HEK293 (cell line): Measurements from ENCODE around the gene RHBDL3.

ENCODE experiments used
- HOXD13 ChIP-seq: sonication (generic); formaldehyde crosslinking; IDR thresholded peaks from 2 replicates; pipeline ENCODE4 v1.8.0; 2022; ENCODE audit warnings: missing genetic modification reagents, borderline replicate concordance
- IKZF3 ChIP-seq: fragments of 450-650 bp; IDR thresholded peaks from 2 replicates; pipeline ENCODE4 v1.5.0; 2018; ENCODE audit warnings: missing biosample characterization, mild to moderate bottlenecking, missing genetic modification characterization, moderate library complexity
- KLF10 ChIP-seq: fragments of 450-650 bp; IDR thresholded peaks from 2 replicates; pipeline ENCODE4 v1.5.1; 2018; ENCODE audit warnings: missing biosample characterization, mild to moderate bottlenecking, missing genetic modification characterization
- SP3 ChIP-seq: fragments of 450-650 bp; formaldehyde crosslinking; IDR thresholded peaks from 2 replicates; pipeline ENCODE4 v1.5.1; 2016; ENCODE audit warnings: missing biosample characterization, missing genetic modification characterization
- WT1 ChIP-seq: fragments of 450-650 bp; formaldehyde crosslinking; IDR thresholded peaks from 2 replicates; pipeline ENCODE4 v1.5.1; 2016; ENCODE audit warnings: missing biosample characterization, missing genetic modification characterization
- ZBTB17 ChIP-seq: fragments of 450-650 bp; formaldehyde crosslinking; IDR thresholded peaks from 2 replicates; pipeline ENCODE4 v1.5.1; 2016; ENCODE audit warnings: missing biosample characterization, missing genetic modification characterization
- ZBTB21 ChIP-seq: fragments of 450-650 bp; formaldehyde crosslinking; IDR thresholded peaks from 2 replicates; pipeline ENCODE4 v1.5.1; 2017; ENCODE audit warnings: missing biosample characterization, missing genetic modification characterization
- ZFHX2 ChIP-seq: fragments of 450-650 bp; formaldehyde crosslinking; conservative IDR thresholded peaks from 2 replicates; pipeline ENCODE4 v1.5.1; 2016; ENCODE audit warnings: missing biosample characterization, missing genetic modification characterization
- ZFP37 ChIP-seq: fragments of 450-650 bp; formaldehyde crosslinking; IDR thresholded peaks from 2 replicates; pipeline ENCODE4 v1.5.1; 2016; ENCODE audit warnings: missing biosample characterization, missing genetic modification characterization
- ZNF16 ChIP-seq: fragments of 450-650 bp; formaldehyde crosslinking; IDR thresholded peaks from 2 replicates; pipeline ENCODE4 v1.5.1; 2016; ENCODE audit warnings: low read depth, missing biosample characterization, missing genetic modification characterization
- ZNF221 ChIP-seq: fragments of 450-650 bp; formaldehyde crosslinking; IDR thresholded peaks from 2 replicates; pipeline ENCODE4 v1.5.1; 2017; ENCODE audit warnings: missing biosample characterization, missing genetic modification characterization, borderline replicate concordance
- ZNF302 ChIP-seq: fragments of 450-650 bp; formaldehyde crosslinking; IDR thresholded peaks from 2 replicates; pipeline ENCODE4 v1.5.1; 2016; ENCODE audit warnings: missing biosample characterization, missing genetic modification characterization, low read depth
- ZNF335 ChIP-seq: fragments of 450-650 bp; formaldehyde crosslinking; conservative IDR thresholded peaks from 2 replicates; pipeline ENCODE4 v1.5.1; 2016; ENCODE audit warnings: missing biosample characterization, missing genetic modification characterization
- ZNF366 ChIP-seq: fragments of 450-650 bp; formaldehyde crosslinking; conservative IDR thresholded peaks from 2 replicates; pipeline ENCODE4 v1.5.1; 2016; ENCODE audit warnings: missing biosample characterization, missing genetic modification characterization
- ZNF423 ChIP-seq: fragments of 450-650 bp; formaldehyde crosslinking; IDR thresholded peaks from 2 replicates; pipeline ENCODE4 v1.5.1; 2016; ENCODE audit warnings: missing biosample characterization, missing genetic modification characterization
- ZNF560 ChIP-seq: fragments of 450-650 bp; formaldehyde crosslinking; IDR thresholded peaks from 2 replicates; pipeline ENCODE4 v1.5.1; 2017; ENCODE audit warnings: missing biosample characterization, missing genetic modification characterization, borderline replicate concordance
- ZNF624 ChIP-seq: fragments of 450-650 bp; formaldehyde crosslinking; IDR thresholded peaks from 2 replicates; pipeline ENCODE4 v1.5.1; 2017; ENCODE audit warnings: missing biosample characterization, missing genetic modification characterization
- ZNF660 ChIP-seq: fragments of 450-650 bp; IDR thresholded peaks from 2 replicates; pipeline ENCODE4 v1.5.1; 2018; ENCODE audit warnings: missing biosample characterization, mild to moderate bottlenecking, missing genetic modification characterization
- ZNF670 ChIP-seq: fragments of 450-650 bp; formaldehyde crosslinking; IDR thresholded peaks from 2 replicates; pipeline ENCODE4 v1.5.1; 2016; ENCODE audit warnings: missing biosample characterization, missing genetic modification characterization, low read depth
- ZNF677 ChIP-seq: fragments of 450-650 bp; IDR thresholded peaks from 2 replicates; pipeline ENCODE4 v1.5.0; 2018; ENCODE audit warnings: missing biosample characterization, mild to moderate bottlenecking, missing genetic modification characterization, moderate library complexity
- ZNF701 ChIP-seq: fragments of 450-650 bp; formaldehyde crosslinking; IDR thresholded peaks from 2 replicates; pipeline ENCODE4 v1.5.1; 2016; ENCODE audit warnings: missing biosample characterization, missing genetic modification characterization
- ZNF791 ChIP-seq: fragments of 450-650 bp; formaldehyde crosslinking; IDR thresholded peaks from 2 replicates; pipeline ENCODE4 v1.5.1; 2016; ENCODE audit warnings: missing biosample characterization, missing genetic modification characterization
- ZNF830 ChIP-seq: fragments of 450-650 bp; IDR thresholded peaks from 2 replicates; pipeline ENCODE4 v1.5.0; 2018; ENCODE audit warnings: missing biosample characterization, missing genetic modification characterization, low read depth, mild to moderate bottlenecking, moderate library complexity
- TF ChIP-seq, protein P1 (sequence below): fragments of 450-650 bp; formaldehyde crosslinking; IDR thresholded peaks from 2 replicates; pipeline ENCODE4 v1.5.1; 2016; ENCODE audit warnings: missing biosample characterization, missing genetic modification characterization, borderline replicate concordance
- TF ChIP-seq, protein P2 (sequence below): fragments of 450-650 bp; formaldehyde crosslinking; IDR thresholded peaks from 2 replicates; pipeline ENCODE4 v1.5.1; 2016; ENCODE audit warnings: missing biosample characterization, missing genetic modification characterization
- TF ChIP-seq, protein P3 (sequence below): fragments of 450-650 bp; IDR thresholded peaks from 2 replicates; pipeline ENCODE4 v1.5.1; 2018; ENCODE audit warnings: missing biosample characterization, mild to moderate bottlenecking, missing genetic modification characterization
- TF ChIP-seq, protein P4 (sequence below): fragments of 450-650 bp; formaldehyde crosslinking; IDR thresholded peaks from 2 replicates; pipeline ENCODE4 v1.5.1; 2016; ENCODE audit warnings: missing biosample characterization, missing genetic modification characterization
- TF ChIP-seq, protein P5 (sequence below): fragments of 450-650 bp; formaldehyde crosslinking; IDR thresholded peaks from 2 replicates; pipeline ENCODE4 v1.5.1; 2016; ENCODE audit warnings: missing biosample characterization, missing genetic modification characterization

Gene RHBDL3

DNA sequence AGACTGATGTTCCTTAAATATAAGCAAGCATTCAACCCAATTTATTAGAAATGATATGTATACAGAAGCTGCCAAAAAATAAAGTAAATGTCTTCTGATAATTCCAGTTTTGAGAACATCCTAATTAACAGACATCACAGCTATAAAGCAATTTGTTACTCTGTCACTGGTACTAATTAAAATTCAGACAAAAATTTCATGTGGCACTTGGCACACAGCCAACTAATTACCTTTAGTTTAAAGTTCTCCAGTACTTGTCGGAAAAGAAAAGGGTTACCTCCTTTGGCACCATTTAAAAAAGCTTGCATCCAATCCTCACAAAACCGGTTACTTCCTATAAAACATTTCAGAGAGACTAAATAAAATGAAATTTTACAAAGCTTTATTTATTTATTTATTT is 67.6 kb downstream of the RHBDL3 start (continued):
- TF ChIP-seq, protein P1, sequence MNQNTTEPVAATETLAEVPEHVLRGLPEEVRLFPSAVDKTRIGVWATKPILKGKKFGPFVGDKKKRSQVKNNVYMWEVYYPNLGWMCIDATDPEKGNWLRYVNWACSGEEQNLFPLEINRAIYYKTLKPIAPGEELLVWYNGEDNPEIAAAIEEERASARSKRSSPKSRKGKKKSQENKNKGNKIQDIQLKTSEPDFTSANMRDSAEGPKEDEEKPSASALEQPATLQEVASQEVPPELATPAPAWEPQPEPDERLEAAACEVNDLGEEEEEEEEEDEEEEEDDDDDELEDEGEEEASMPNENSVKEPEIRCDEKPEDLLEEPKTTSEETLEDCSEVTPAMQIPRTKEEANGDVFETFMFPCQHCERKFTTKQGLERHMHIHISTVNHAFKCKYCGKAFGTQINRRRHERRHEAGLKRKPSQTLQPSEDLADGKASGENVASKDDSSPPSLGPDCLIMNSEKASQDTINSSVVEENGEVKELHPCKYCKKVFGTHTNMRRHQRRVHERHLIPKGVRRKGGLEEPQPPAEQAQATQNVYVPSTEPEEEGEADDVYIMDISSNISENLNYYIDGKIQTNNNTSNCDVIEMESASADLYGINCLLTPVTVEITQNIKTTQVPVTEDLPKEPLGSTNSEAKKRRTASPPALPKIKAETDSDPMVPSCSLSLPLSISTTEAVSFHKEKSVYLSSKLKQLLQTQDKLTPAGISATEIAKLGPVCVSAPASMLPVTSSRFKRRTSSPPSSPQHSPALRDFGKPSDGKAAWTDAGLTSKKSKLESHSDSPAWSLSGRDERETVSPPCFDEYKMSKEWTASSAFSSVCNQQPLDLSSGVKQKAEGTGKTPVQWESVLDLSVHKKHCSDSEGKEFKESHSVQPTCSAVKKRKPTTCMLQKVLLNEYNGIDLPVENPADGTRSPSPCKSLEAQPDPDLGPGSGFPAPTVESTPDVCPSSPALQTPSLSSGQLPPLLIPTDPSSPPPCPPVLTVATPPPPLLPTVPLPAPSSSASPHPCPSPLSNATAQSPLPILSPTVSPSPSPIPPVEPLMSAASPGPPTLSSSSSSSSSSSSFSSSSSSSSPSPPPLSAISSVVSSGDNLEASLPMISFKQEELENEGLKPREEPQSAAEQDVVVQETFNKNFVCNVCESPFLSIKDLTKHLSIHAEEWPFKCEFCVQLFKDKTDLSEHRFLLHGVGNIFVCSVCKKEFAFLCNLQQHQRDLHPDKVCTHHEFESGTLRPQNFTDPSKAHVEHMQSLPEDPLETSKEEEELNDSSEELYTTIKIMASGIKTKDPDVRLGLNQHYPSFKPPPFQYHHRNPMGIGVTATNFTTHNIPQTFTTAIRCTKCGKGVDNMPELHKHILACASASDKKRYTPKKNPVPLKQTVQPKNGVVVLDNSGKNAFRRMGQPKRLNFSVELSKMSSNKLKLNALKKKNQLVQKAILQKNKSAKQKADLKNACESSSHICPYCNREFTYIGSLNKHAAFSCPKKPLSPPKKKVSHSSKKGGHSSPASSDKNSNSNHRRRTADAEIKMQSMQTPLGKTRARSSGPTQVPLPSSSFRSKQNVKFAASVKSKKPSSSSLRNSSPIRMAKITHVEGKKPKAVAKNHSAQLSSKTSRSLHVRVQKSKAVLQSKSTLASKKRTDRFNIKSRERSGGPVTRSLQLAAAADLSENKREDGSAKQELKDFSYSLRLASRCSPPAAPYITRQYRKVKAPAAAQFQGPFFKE: no peak
- TF ChIP-seq ZNF221 (tag by site-specific recombination): no peak
- TF ChIP-seq ZNF677 (tag by site-specific recombination): no peak
- TF ChIP-seq ZFP37: no peak
- TF ChIP-seq ZBTB17 (tag by site-specific recombination): no peak
- TF ChIP-seq ZNF701: no peak
- TF ChIP-seq ZBTB21 (tag by site-specific recombination): no peak
- TF ChIP-seq HOXD13 (CRISPR knock-in tag): no peak
- no peak for TF ChIP-seq SP3 (tag by site-specific recombination)
- TF ChIP-seq ZNF16 (tag by site-specific recombination): no peak
- no peak for TF ChIP-seq ZNF670
- no peak for TF ChIP-seq ZNF624 (tag by site-specific recombination)
- TF ChIP-seq ZNF660 (tag by site-specific recombination): 0 out of 2 replicates have a peak, but pooled peaks have one; percentile 35
- no peak for TF ChIP-seq ZNF423 (tag by site-specific recombination)
- no peak for TF ChIP-seq ZNF302 (tag by site-specific recombination)
- TF ChIP-seq ZNF366: no peak
- TF ChIP-seq, protein P2, sequence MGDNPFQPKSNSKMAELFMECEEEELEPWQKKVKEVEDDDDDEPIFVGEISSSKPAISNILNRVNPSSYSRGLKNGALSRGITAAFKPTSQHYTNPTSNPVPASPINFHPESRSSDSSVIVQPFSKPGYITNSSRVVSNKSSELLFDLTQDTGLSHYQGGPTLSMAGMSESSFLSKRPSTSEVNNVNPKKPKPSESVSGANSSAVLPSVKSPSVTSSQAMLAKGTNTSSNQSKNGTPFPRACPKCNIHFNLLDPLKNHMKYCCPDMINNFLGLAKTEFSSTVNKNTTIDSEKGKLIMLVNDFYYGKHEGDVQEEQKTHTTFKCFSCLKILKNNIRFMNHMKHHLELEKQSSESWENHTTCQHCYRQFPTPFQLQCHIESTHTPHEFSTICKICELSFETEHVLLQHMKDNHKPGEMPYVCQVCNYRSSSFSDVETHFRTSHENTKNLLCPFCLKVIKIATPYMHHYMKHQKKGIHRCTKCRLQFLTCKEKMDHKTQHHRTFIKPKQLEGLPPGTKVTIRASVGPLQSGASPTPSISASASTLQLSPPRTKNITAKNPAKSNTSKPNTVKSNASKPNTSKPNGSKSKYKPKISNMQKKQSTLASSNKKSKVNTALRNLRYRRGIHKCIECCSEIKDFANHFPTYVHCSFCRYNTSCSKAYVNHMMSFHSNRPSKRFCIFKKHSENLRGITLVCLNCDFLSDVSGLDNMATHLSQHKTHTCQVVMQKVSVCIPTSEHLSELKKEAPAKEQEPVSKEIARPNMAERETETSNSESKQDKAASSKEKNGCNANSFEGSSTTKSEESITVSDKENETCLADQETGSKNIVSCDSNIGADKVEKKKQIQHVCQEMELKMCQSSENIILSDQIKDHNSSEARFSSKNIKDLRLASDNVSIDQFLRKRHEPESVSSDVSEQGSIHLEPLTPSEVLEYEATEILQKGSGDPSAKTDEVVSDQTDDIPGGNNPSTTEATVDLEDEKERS: no peak
- no peak for TF ChIP-seq ZNF560
- no peak for TF ChIP-seq WT1 (tag by site-specific recombination)
- TF ChIP-seq, protein P3, sequence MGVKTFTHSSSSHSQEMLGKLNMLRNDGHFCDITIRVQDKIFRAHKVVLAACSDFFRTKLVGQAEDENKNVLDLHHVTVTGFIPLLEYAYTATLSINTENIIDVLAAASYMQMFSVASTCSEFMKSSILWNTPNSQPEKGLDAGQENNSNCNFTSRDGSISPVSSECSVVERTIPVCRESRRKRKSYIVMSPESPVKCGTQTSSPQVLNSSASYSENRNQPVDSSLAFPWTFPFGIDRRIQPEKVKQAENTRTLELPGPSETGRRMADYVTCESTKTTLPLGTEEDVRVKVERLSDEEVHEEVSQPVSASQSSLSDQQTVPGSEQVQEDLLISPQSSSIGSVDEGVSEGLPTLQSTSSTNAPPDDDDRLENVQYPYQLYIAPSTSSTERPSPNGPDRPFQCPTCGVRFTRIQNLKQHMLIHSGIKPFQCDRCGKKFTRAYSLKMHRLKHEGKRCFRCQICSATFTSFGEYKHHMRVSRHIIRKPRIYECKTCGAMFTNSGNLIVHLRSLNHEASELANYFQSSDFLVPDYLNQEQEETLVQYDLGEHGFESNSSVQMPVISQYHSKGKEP (tag by site-specific recombination): peak; percentile 62; the same call in 1 of the 2 replicates
- TF ChIP-seq ZNF791 (tag by site-specific recombination): no peak
- TF ChIP-seq, protein P4, sequence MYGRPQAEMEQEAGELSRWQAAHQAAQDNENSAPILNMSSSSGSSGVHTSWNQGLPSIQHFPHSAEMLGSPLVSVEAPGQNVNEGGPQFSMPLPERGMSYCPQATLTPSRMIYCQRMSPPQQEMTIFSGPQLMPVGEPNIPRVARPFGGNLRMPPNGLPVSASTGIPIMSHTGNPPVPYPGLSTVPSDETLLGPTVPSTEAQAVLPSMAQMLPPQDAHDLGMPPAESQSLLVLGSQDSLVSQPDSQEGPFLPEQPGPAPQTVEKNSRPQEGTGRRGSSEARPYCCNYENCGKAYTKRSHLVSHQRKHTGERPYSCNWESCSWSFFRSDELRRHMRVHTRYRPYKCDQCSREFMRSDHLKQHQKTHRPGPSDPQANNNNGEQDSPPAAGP (tag by site-specific recombination): no peak
- no peak; the same call in none of the 2 replicates for TF ChIP-seq ZNF830 (tag by site-specific recombination)
- TF ChIP-seq, protein P5, sequence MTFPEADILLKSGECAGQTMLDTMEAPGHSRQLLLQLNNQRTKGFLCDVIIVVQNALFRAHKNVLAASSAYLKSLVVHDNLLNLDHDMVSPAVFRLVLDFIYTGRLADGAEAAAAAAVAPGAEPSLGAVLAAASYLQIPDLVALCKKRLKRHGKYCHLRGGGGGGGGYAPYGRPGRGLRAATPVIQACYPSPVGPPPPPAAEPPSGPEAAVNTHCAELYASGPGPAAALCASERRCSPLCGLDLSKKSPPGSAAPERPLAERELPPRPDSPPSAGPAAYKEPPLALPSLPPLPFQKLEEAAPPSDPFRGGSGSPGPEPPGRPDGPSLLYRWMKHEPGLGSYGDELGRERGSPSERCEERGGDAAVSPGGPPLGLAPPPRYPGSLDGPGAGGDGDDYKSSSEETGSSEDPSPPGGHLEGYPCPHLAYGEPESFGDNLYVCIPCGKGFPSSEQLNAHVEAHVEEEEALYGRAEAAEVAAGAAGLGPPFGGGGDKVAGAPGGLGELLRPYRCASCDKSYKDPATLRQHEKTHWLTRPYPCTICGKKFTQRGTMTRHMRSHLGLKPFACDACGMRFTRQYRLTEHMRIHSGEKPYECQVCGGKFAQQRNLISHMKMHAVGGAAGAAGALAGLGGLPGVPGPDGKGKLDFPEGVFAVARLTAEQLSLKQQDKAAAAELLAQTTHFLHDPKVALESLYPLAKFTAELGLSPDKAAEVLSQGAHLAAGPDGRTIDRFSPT (tag by site-specific recombination): no peak
- TF ChIP-seq KLF10: peak; percentile 45; the same call in 1 of the 2 replicates
- TF ChIP-seq ZFHX2 (tag by site-specific recombination): no peak
- TF ChIP-seq IKZF3 (tag by site-specific recombination): no peak
- no peak for TF ChIP-seq ZNF335 (tag by site-specific recombination)
